Measurements from ENCODE around the gene LCN1. TPM values are rescaled to one million over a fixed set of nuclear protein-coding genes. Genes with fewer than 3 reads are reported as not detected.
A peak's percentile ranks its signal among the peaks of the same experiment; 100 is the strongest.

Gene LCN1
- total RNA-seq, 2 experiments from 2014 or later: not detected

DNA sequence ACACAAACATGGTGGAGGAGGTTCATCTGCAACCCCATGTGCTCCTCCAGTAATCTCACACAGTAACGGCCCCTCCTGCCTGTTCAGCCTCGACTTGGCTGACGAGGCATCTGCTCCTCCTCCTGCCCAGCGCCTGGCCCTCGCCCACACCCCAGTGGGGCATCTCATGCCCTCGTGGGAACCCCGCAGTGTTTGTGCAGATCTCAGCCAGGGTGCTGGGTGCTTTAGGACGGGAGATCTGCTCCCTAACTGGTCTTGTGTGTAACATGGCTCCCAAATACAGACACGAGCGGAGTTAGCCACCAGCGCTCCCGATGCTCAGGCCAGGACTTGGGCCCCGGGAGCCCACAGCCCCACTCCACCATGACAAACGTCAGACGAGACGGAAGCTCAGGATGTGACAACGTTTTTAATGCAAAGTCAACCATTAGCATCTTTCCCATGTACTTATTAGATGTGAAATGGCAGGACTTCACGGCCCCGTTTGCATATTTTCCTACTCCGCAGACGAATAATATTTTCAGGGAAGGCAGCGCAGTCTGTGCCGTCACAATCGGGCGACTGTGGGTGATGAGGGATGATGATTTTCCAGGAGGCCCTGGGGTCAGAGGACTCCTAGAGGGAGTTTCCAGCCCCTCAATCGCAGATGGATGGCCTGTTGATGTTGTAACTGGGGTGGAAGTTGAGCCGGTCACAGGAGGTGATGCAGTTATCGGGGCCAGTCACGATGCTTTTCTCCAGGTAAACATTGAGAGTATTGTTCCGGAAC, 26.3 kb upstream of the LCN1 start:
- no peak for ATAC-seq (ENCODE audit: low read depth)
- H3K4me1 Mint-ChIP-seq: no peaks in the 10 kb centered on the region
- DNase-seq: no peak
- no peak overlapping the region for H3K4me3 Mint-ChIP-seq
- H3K9me3 Mint-ChIP-seq: no peaks in the 10 kb centered on the region
- H3K36me3 Mint-ChIP-seq: no peaks in the 10 kb centered on the region
- no peak overlapping the region for H3K27ac Mint-ChIP-seq
- H3K27me3 Mint-ChIP-seq: peaks cover 7% of the 10 kb centered on the region
- POLR2A ChIA-PET: no interaction called here

DNA sequence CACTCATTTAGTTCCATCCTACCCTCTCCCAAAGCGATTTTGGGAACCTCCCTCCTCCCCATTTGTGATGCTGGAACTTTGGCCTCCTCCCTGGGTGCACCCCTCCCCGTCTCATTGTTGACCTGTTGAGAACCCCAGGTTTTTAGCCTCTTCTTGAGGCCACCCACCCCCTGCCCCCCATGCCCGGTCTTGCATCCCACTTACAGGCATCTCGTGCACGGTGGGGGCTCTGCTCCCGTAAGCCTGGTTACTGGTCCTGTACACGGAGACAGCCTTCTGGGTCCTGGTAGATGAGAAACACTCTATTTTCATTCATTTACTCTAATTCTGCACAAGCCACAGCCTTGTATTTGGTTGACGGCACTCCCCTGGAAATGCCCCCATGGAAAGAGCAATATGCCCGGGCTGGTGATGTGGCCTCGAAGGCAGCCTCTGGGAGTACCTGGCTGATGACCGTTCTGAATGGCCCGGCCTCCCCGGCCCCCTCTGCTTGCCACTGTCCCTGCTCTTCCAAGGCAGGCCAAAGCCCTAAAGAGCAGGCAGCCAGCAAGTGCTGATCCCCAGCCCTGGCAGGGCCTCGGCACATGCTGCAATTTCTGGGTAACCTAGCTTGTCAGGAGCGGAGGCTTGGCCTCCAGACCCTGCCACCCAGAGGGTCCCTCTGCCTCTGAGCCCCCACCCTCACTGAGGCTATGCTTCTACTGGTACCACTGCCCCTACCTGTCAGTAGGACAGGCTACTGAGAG, 22.7 kb upstream of the LCN1 start:
- POLR2A ChIA-PET: no interaction called here
- DNase-seq: peak; percentile 7
- Mint-ChIP-seq H3K27me3 (no peaks in the 10 kb centered on the region), H3K36me3 (no peaks in the 10 kb centered on the region), H3K27ac (no peak overlapping the region), H3K9me3 (no peaks in the 10 kb centered on the region), H3K4me1 (peaks cover 4% of the 10 kb centered on the region), H3K4me3 (no peak overlapping the region)
- no peak for ATAC-seq (ENCODE audit: low read depth)

DNA sequence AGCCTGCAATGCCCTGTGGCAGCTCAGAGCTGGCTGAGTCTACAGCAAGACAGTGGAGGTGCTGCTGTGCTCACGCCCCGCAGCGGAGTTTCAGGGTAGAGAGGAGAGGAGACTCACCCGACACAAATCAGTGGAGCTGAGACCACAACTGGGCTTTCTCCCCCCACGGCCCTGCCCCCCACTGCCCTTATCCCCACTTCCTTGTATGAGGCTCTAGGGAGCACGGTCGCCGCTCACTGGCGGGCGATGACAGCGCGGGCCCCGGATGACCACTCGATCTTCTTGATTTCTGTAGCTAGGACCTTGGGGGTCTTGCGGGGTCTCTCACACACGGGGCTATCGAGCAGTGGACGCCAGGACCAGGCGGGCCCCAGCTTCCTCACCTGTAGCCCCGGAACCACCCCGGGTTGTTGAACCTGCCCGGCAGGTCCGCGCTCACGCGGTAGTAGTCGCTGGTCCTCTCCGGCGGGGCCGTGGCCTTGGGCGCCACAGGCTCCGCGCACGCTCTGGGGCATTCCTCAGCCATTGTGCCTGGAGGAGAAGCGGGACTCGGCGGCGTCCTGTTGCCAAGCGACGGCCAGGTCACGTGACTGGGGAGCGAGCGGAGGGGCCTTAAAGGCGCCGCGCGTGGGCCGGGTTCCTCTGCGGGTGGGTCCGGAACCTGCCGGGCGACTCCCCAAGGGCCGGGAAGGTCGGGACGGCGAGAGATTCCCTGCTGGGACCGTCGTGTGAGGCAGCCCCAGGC, 21.7 kb upstream of the LCN1 start:
- peak; percentile 86 for DNase-seq
- ATAC-seq (ENCODE audit: low read depth): peak; percentile 25
- no peaks in the 10 kb centered on the region for H3K9me3 Mint-ChIP-seq
- no peak overlapping the region for H3K27ac Mint-ChIP-seq
- H3K4me1 Mint-ChIP-seq: peaks cover 4% of the 10 kb centered on the region
- peak overlapping the region; percentile 71 for H3K4me3 Mint-ChIP-seq
- H3K36me3 Mint-ChIP-seq: no peaks in the 10 kb centered on the region
- POLR2A ChIA-PET: no interaction called here
- H3K27me3 Mint-ChIP-seq: no peaks in the 10 kb centered on the region

DNA sequence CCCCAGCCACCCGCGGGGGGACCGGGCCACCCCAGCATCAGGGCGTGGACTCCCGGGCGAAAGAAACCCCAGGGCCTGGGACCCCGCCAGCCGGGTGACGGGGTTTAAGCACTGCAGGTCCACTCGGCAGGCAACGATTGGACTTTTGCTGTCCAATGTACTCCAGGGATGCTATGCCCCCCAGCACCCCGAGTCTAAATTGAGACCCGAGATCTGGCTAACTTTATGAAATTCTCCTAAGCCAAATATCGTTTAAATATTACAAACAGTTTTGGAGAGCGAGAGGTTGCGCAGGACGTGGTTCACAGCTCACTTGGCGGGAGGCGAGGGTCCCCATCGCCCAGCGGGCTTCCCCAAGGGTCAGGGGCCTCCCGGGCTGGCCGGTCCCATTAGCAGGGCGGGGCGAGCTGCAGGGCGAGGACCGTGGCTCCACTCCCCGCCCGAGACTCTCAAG, 21.1 kb upstream of the LCN1 start:
- POLR2A ChIA-PET: no interaction called here
- Mint-ChIP-seq H3K27me3 (no peaks in the 10 kb centered on the region), H3K4me3 (peak overlapping the region; percentile 95), H3K4me1 (peaks cover 4% of the 10 kb centered on the region), H3K9me3 (no peaks in the 10 kb centered on the region), H3K36me3 (peaks cover under 1% of the 10 kb centered on the region), H3K27ac (peak overlapping the region; percentile 90)
- peak; percentile 4 for ATAC-seq (ENCODE audit: low read depth)
- no peak for DNase-seq

GRCh38 chr9:135500525-135501260, 20.5 kb upstream of the LCN1 start, which contains the start of gene MRPS2:
TSS of gene MRPS2 (plus strand) at chr9:135500682. CDS start at chr9:135500711, 29 bp downstream.
- H3K9me3 Mint-ChIP-seq: no peaks in the 10 kb centered on the region
- H3K4me3 Mint-ChIP-seq: peak within 1 kb of the TSS; percentile 95
- H3K4me1 Mint-ChIP-seq: peaks cover 4% of the 10 kb centered on the region
- ATAC-seq (ENCODE audit: low read depth) (peak; percentile 94), DNase-seq (peak; percentile 91)
- H3K27me3 Mint-ChIP-seq: no peaks in the 10 kb centered on the region
- POLR2A ChIA-PET: no interaction called here
- peak within 1 kb of the TSS; percentile 90 for H3K27ac Mint-ChIP-seq
- peaks cover 1% of the 10 kb centered on the region for H3K36me3 Mint-ChIP-seq

- POLR2A ChIA-PET: no interaction called here
- H3K4me1 Mint-ChIP-seq: peaks cover 4% of the 10 kb centered on the region
- peak overlapping the region; percentile 95 for H3K4me3 Mint-ChIP-seq
- ATAC-seq (ENCODE audit: low read depth): no peak
- peaks cover 1% of the 10 kb centered on the region for H3K36me3 Mint-ChIP-seq
- no peaks in the 10 kb centered on the region for H3K9me3 Mint-ChIP-seq
- H3K27me3 Mint-ChIP-seq: no peaks in the 10 kb centered on the region
- H3K27ac Mint-ChIP-seq: peak overlapping the region; percentile 64
- DNase-seq: peak; percentile 27
Measured at GRCh38 chr9:135501261-135502167, 19.7 kb upstream of the LCN1 start.

GRCh38 chr9:135502168-135502872, 18.9 kb upstream of the LCN1 start:
- peak overlapping the region; percentile 95 for H3K4me3 Mint-ChIP-seq
- H3K27me3 Mint-ChIP-seq: no peaks in the 10 kb centered on the region
- H3K36me3 Mint-ChIP-seq: peaks cover 1% of the 10 kb centered on the region
- POLR2A ChIA-PET: no interaction called here
- H3K4me1 Mint-ChIP-seq: peaks cover 4% of the 10 kb centered on the region
- peak; percentile 9 for DNase-seq
- ATAC-seq (ENCODE audit: low read depth): no peak
- H3K27ac Mint-ChIP-seq: no peak overlapping the region
- H3K9me3 Mint-ChIP-seq: no peaks in the 10 kb centered on the region

DNA sequence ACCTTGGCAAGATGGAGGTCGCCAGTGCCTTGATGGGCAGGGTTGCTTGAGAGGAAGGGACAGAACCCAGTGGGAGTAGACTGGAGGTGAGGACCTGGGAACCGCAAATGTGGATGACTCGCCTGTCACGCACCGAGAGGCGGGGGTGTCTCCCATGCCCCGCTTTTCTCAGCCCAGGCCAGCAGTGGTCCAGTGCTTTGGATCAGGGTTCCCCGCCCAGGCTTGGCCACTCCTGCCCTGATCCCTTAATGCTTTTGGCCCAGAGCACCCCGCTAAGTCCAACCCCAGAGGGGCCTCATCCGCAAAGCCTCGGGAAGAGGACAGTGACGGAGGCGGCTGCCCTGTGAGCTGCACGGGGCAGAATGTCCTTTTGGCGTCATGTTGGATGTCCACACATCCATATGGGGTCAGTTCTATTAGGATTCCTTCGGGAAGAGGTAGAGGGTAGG, 18.3 kb upstream of the LCN1 start:
- no peak for DNase-seq

GRCh38 chr9:135503371-135504261, 17.6 kb upstream of the LCN1 start:
- POLR2A ChIA-PET: no interaction called here
- no peaks in the 10 kb centered on the region for H3K9me3 Mint-ChIP-seq
- no peak for ATAC-seq (ENCODE audit: low read depth)
- no peak overlapping the region for H3K27ac Mint-ChIP-seq
- H3K27me3 Mint-ChIP-seq: no peaks in the 10 kb centered on the region
- H3K4me1 Mint-ChIP-seq: peaks cover 4% of the 10 kb centered on the region
- H3K4me3 Mint-ChIP-seq: no peak overlapping the region
- no peak for DNase-seq
- H3K36me3 Mint-ChIP-seq: peaks cover 1% of the 10 kb centered on the region

More for the DNA sequence above, 18.3 kb upstream of the LCN1 start:
- no peak for ATAC-seq (ENCODE audit: low read depth)
- no peak overlapping the region for H3K4me3 Mint-ChIP-seq
- POLR2A ChIA-PET: no interaction called here
- peaks cover 1% of the 10 kb centered on the region for H3K36me3 Mint-ChIP-seq
- no peaks in the 10 kb centered on the region for H3K9me3 Mint-ChIP-seq
- no peak overlapping the region for H3K27ac Mint-ChIP-seq
- H3K4me1 Mint-ChIP-seq: peaks cover 4% of the 10 kb centered on the region
- no peaks in the 10 kb centered on the region for H3K27me3 Mint-ChIP-seq

DNA sequence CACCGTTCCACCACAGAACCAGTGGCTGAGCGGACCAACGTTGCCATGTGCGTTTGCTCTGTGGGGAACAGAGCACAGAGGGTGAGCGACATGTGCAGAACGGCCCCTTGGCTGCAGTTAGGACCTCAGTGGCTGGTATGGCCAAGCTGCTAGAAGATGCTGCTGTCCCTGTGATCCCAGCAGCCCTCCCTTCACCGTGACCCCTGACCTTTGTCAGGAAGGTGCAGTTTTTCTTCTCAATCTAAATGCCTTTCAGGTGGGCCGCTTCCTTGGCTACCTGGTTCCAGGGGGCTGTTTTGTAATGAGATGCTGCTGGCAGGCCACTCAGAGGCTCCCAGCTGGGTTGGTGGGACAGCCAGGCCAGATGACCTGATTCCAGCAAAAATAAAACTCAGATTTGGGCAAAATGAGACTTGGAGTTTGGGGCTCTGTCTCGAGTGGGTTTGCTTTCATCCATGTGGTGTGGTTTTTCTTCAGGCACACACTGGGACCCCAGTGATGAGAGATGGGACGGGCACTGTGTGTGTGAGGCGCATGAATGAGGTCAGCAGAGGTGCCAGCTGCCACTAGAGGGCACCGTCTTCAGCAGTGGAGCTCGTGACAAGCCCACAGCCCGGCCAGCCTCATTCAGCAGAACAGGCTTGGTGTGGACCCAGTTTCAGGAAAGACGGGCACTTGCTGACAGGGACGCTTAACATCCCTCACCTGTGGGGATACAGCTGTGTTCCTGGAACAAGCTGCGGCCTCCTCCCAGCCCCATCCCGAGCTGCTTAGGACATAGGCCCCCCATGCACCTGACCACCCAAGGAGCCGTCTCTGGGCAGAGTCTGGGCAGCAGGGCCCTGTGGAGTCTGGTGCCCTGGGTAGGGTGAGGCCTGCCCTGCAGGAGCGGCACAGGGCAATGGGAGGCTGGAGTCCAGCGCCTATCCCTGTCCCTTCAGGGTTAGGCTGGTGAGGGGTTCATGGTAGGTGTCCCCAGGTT, 16.7 kb upstream of the LCN1 start:
- Mint-ChIP-seq H3K36me3 (peaks cover 1% of the 10 kb centered on the region), H3K9me3 (no peaks in the 10 kb centered on the region), H3K4me1 (peaks cover 4% of the 10 kb centered on the region), H3K27me3 (peaks cover 4% of the 10 kb centered on the region), H3K4me3 (no peak overlapping the region), H3K27ac (no peak overlapping the region)
- DNase-seq (peak; percentile 60), ATAC-seq (ENCODE audit: low read depth) (no peak)
- POLR2A ChIA-PET: no interaction called here

Measured in activated naive CD8-positive, alpha-beta T cell treated with anti-CD3 and anti-CD28 coated beads, Interleukin-2, amount 10 ng/mL, durations not matched to agents 7 days and 5 days (primary cell).